Liver (tissue), 9 donors: ENCODE data around the gene RPS6KA1. TPM values are rescaled to one million over a fixed set of nuclear protein-coding genes. Genes with fewer than 3 reads are reported as not detected.

Experiments
- DNase-seq: peaks from one replicate; pipeline ENCODE4 v3.0.0-alpha.2; 2017; ENCODE audit warnings: low spot score
- H3K27ac ChIP-seq, 2 donors: one replicate each; pipeline ENCODE4 v1.7.0; 2013; ENCODE audit warnings: inconsistent platforms in 2 of 2, low read length in 2 of 2, control low read depth in 1 of 2, low read depth in 1 of 2, mild to moderate bottlenecking in 1 of 2
- H3K27me3 ChIP-seq, 4 donors: one replicate each; pipeline versions ENCODE4 v1.6.1 to v1.7.0; 2013; ENCODE audit warnings: low read length in 3 of 4, inconsistent platforms in 1 of 4, mild to moderate bottlenecking in 1 of 4, moderate library complexity in 1 of 4; ENCODE audit not compliant: control insufficient read depth in 4 of 4, insufficient read depth in 4 of 4
- H3K36me3 ChIP-seq, 4 donors: one replicate each; pipeline versions ENCODE4 v1.6.1 to v1.7.0; 2013; ENCODE audit warnings: low read length in 3 of 4, mild to moderate bottlenecking in 3 of 4, low read depth in 1 of 4, moderate library complexity in 1 of 4; ENCODE audit not compliant: control insufficient read depth in 4 of 4, insufficient read depth in 3 of 4
- H3K4me1 ChIP-seq, 4 donors: one replicate each; pipeline versions ENCODE4 v1.6.1 to v1.7.0; 2013; ENCODE audit warnings: low read length in 3 of 4, mild to moderate bottlenecking in 3 of 4, moderate library complexity in 1 of 4; ENCODE audit not compliant: control insufficient read depth in 4 of 4, insufficient read depth in 4 of 4
- H3K4me3 ChIP-seq, 3 donors: one replicate each; pipeline versions ENCODE4 v1.6.1 to v1.7.0; 2013; ENCODE audit warnings: low read length in 3 of 3, control low read depth in 1 of 3, low read depth in 1 of 3, mild to moderate bottlenecking in 1 of 3
- H3K9ac ChIP-seq, 2 donors: one replicate each; pipeline ENCODE4 v1.7.0; 2013; ENCODE audit warnings: low read length in 2 of 2, mild to moderate bottlenecking in 2 of 2, moderate library complexity in 2 of 2, control low read depth in 1 of 2, low read depth in 1 of 2
- H3K9me3 ChIP-seq, 4 donors: one replicate each; pipeline versions ENCODE4 v1.6.1 to v1.7.0; 2013; ENCODE audit warnings: low read length in 3 of 4; ENCODE audit not compliant: control insufficient read depth in 4 of 4
- ATF3 ChIP-seq: IDR thresholded peaks from 2 replicates; pipeline ENCODE4 v1.6.1; 2016; ENCODE audit warnings: antibody characterized with exemption
- CTCF ChIP-seq: fragments of 150-350 bp; IDR thresholded peaks from 2 replicates; pipeline ENCODE4 v1.5.1; 2017; ENCODE audit warnings: improper control_type of control experiment, low read depth, low read length; ENCODE audit not compliant: missing input control
- EGR1 ChIP-seq, 2 donors: IDR thresholded peaks; 2 replicates each; pipeline ENCODE4 v1.6.1; 2016 to 2018; ENCODE audit warnings: antibody characterized with exemption in 2 of 2, low read depth in 2 of 2
- FOXA1 ChIP-seq: IDR thresholded peaks from 2 replicates; pipeline ENCODE4 v1.6.1; 2016; ENCODE audit warnings: antibody characterized with exemption
- FOXA2 ChIP-seq: IDR thresholded peaks from 2 replicates; pipeline ENCODE4 v1.6.1; 2016; ENCODE audit warnings: antibody characterized with exemption
- GABPA ChIP-seq, 2 donors: IDR thresholded peaks in 1 of 2; conservative IDR thresholded peaks in 1 of 2; 2 replicates each; pipeline ENCODE4 v1.6.1; 2016; ENCODE audit warnings: antibody characterized with exemption in 2 of 2, mild to moderate bottlenecking in 1 of 2, moderate library complexity in 1 of 2
- HNF4A ChIP-seq, 2 donors: conservative IDR thresholded peaks; 2 replicates each; pipeline ENCODE4 v1.6.1; 2016; ENCODE audit warnings: antibody characterized with exemption in 2 of 2, mild to moderate bottlenecking in 2 of 2
- HNF4G ChIP-seq: IDR thresholded peaks from 2 replicates; pipeline ENCODE4 v1.6.1; 2016; ENCODE audit warnings: antibody characterized with exemption
- MAX ChIP-seq: IDR thresholded peaks from 2 replicates; pipeline ENCODE4 v1.6.1; 2016; ENCODE audit warnings: antibody characterized with exemption
- NR2F2 ChIP-seq: IDR thresholded peaks from 2 replicates; pipeline ENCODE4 v1.6.1; 2016; ENCODE audit warnings: antibody characterized with exemption
- RAD21 ChIP-seq, 2 donors: IDR thresholded peaks; 2 replicates each; pipeline ENCODE4 v1.6.1; 2016; ENCODE audit warnings: antibody characterized with exemption in 2 of 2, mild to moderate bottlenecking in 2 of 2
- REST ChIP-seq: IDR thresholded peaks from 2 replicates; pipeline ENCODE4 v1.6.1; 2016; ENCODE audit warnings: antibody characterized with exemption, mild to moderate bottlenecking
- RXRA ChIP-seq, 2 donors: IDR thresholded peaks; 2 replicates each; pipeline ENCODE4 v1.6.1; 2017 to 2018; ENCODE audit warnings: antibody characterized with exemption in 2 of 2, mild to moderate bottlenecking in 1 of 2
- SP1 ChIP-seq: IDR thresholded peaks from 2 replicates; pipeline ENCODE4 v1.6.1; 2018; ENCODE audit warnings: antibody characterized with exemption, mild to moderate bottlenecking
- TAF1 ChIP-seq: conservative IDR thresholded peaks from 2 replicates; pipeline ENCODE4 v1.6.1; 2016; ENCODE audit warnings: antibody characterized with exemption, mild to moderate bottlenecking
- YY1 ChIP-seq: IDR thresholded peaks from 2 replicates; pipeline ENCODE4 v1.6.1; 2016; ENCODE audit warnings: antibody characterized with exemption, mild to moderate bottlenecking
- ZBTB33 ChIP-seq: IDR thresholded peaks from 2 replicates; pipeline ENCODE4 v1.6.1; 2016; ENCODE audit warnings: antibody characterized with exemption
- WGBS: extraction: QIAGEN DNeasy Blood & Tissue Kit; methylation state at CpG from one replicate; pipeline ENCODE4 v1.1.7; 2013; 5-methylcytosine and 5-hydroxymethylcytosine counted together
- polyA plus RNA-seq, 2 donors: library from polyadenylated mRNA; stranded (reverse) in 1 of 2; unstranded in 1 of 2; fragments of 200-250 nt in 1 of 2; fragments of >200 nt in 1 of 2; fragmentation: Nextera tagmentation in 1 of 2; extraction: Ambion mirVana in 1 of 2; gene quantifications; one replicate each; pipeline versions ENCODE4 v1.2.1 to v1.2.3, GENCODE V29; 2013 to 2015
- total RNA-seq, 2 donors: library from RNA; depleted of rRNA; stranded (reverse); fragments of >200 nt; gene quantifications; one replicate each; pipeline ENCODE4 v1.2.3, GENCODE V29; 2014
- donor health status: healthy.
- donor health status: healthy.
- donor health status: healthy.
- donor health status: healthy.
- donor health status: healthy.

Gene RPS6KA1
- total and polyA plus RNA-seq, 4 donors, result 4.0 to 26.8 (median 7.4) TPM

- Histone ChIP-seq H3K27ac (no peak overlapping the region), H3K9me3 (no peaks in the 10 kb centered on the region), H3K27me3 (no peaks in the 10 kb centered on the region), H3K4me3 (no peak overlapping the region), H3K4me1 (no peaks in the 10 kb centered on the region), H3K36me3 (peaks cover 2 to 10% (median 3%) of the 10 kb centered on the region in 4 donors), H3K9ac (no peak overlapping the region)
- DNase-seq, result peak; percentile 54
- no peak for TF ChIP-seq HNF4G
- TF ChIP-seq NR2F2, result no peak
- no peak for TF ChIP-seq FOXA2
- no peak for TF ChIP-seq REST
- no peak for TF ChIP-seq HNF4A (conservative IDR thresholded peaks at IDR 0.05)
- TF ChIP-seq ZBTB33, result no peak
- TF ChIP-seq ATF3, result no peak
- TF ChIP-seq TAF1, result no peak
- TF ChIP-seq SP1, result no peak
- no peak for TF ChIP-seq GABPA (IDR thresholded peaks at IDR 0.05 in 1 of 2, conservative IDR thresholded peaks at IDR 0.05 in 1 of 2)
- TF ChIP-seq YY1, result no peak
- TF ChIP-seq RXRA (IDR thresholded peaks at IDR 0.05), result no peak
- TF ChIP-seq MAX, result no peak
- TF ChIP-seq CTCF, result no peak
- no peak for TF ChIP-seq RAD21 (IDR thresholded peaks at IDR 0.05)
- no peak for TF ChIP-seq FOXA1
- no peak for TF ChIP-seq EGR1 (IDR thresholded peaks at IDR 0.05; ENCODE audit: low read depth in 2 of 2)
- WGBS, result 97% methylated on average over 14 of the region's 14 CpGs
Observed at GRCh38 chr1:26557008-26557407, 27.4 kb downstream of the RPS6KA1 start.

- 95% methylated on average over 13 of the region's 13 CpGs for WGBS
- no peak for DNase-seq
Observed at GRCh38 chr1:26558685-26559048, 29.1 kb downstream of the RPS6KA1 start.

More at GRCh38 chr1:26558685-26559048, 29.1 kb downstream of the RPS6KA1 start:
- Histone ChIP-seq H3K4me3 (no peak overlapping the region), H3K27ac (no peak overlapping the region), H3K27me3 (no peaks in the 10 kb centered on the region), H3K9me3 (no peaks in the 10 kb centered on the region), H3K36me3 (peaks cover 2 to 10% (median 3%) of the 10 kb centered on the region in 4 donors), H3K9ac (no peak overlapping the region), H3K4me1 (no peaks in the 10 kb centered on the region)
- TF ChIP-seq FOXA2, result no peak
- no peak for TF ChIP-seq CTCF
- no peak for TF ChIP-seq REST
- TF ChIP-seq SP1, result no peak
- no peak for TF ChIP-seq NR2F2
- no peak for TF ChIP-seq RAD21 (IDR thresholded peaks at IDR 0.05)
- no peak for TF ChIP-seq RXRA (IDR thresholded peaks at IDR 0.05)
